Transverse colon (tissue), 4 donors: Measurements from ENCODE around the gene ACTR3. TPM values are rescaled to one million over a fixed set of nuclear protein-coding genes. Genes with fewer than 3 reads are reported as not detected.
"Not testable (repeated sequence)": the region's sequence is repeated elsewhere in the genome, so short reads cannot be mapped to it uniquely, and the experiment has no call there.

ENCODE experiments used
- DNase-seq: peaks from one replicate; pipeline ENCODE4 v3.0.0-alpha.2; 2019
- H3K27ac ChIP-seq, 4 donors: fragments of 200-600 bp; sonication (generic); 2 replicates each; pipeline ENCODE4 v1.5.1; 2016 to 2018; ENCODE audit warnings: inconsistent platforms in 4 of 4
- H3K27me3 ChIP-seq: fragments of 200-600 bp; sonication (generic); 2 replicates; pipeline ENCODE4 v1.5.1; 2017; ENCODE audit warnings: inconsistent platforms
- H3K36me3 ChIP-seq, 4 donors: fragments of 200-600 bp; sonication (generic); 2 replicates each; pipeline ENCODE4 v1.5.1; 2017 to 2019; ENCODE audit warnings: inconsistent platforms in 4 of 4
- H3K4me1 ChIP-seq, 4 donors: fragments of 200-600 bp; sonication (generic); 2 replicates each; pipeline ENCODE4 v1.5.1; 2017 to 2020; ENCODE audit warnings: inconsistent platforms in 4 of 4
- H3K4me3 ChIP-seq, 4 donors: fragments of 200-600 bp; sonication (generic); 1 replicate in 1 of 4; 2 replicates in 3 of 4; pipeline versions ENCODE4 v1.5.1 to v1.6.1; 2017 to 2019; ENCODE audit warnings: inconsistent platforms in 4 of 4
- H3K9me3 ChIP-seq, 2 donors: fragments of 200-600 bp; sonication (generic); 2 replicates each; pipeline ENCODE4 v1.5.1; 2017 to 2019; ENCODE audit warnings: inconsistent platforms in 2 of 2
- EP300 ChIP-seq: sonication (generic); formaldehyde crosslinking; IDR thresholded peaks from one replicate; pipeline ENCODE4 v1.6.1; 2017; ENCODE audit warnings: antibody characterized with exemption, low read depth
- POLR2A ChIP-seq: fragments of 450-650 bp; IDR thresholded peaks from one replicate; pipeline ENCODE4 v1.6.1; 2016; ENCODE audit warnings: antibody characterized with exemption, mild to moderate bottlenecking, moderate library complexity
- POLR2AphosphoS5 ChIP-seq, 3 donors: sonication (generic); formaldehyde crosslinking; IDR thresholded peaks; one replicate each; pipeline ENCODE4 v1.6.1; 2016; ENCODE audit warnings: antibody characterized with exemption in 3 of 3
- WGBS, 2 donors: methylation state at CpG; one replicate each; pipeline ENCODE4 v1.1.5; 2018; ENCODE audit warnings: low coverage in 1 of 2; 5-methylcytosine and 5-hydroxymethylcytosine counted together
- in situ Hi-C, 4 donors: fragments of 200-750 bp; cut with MboI; loops; one replicate each; pipeline versions ENCODE4 v1.15.0 to v1.15.1; 2017; ENCODE audit warnings: low sequenced_read_pairs in 3 of 4, low pct_ligation_motif_present in 1 of 4, low pct_unique_long_range_greater_than_20kb in 1 of 4
- intact Hi-C: fragments of 100-400 bp; cut with DNase I; formaldehyde crosslinking; loops from one replicate; pipeline ENCODE4 v1.15.1; 2023; ENCODE audit warnings: low total_unique reads
- total RNA-seq, 4 donors: library from RNA; depleted of rRNA; stranded (reverse); fragments of >200 nt; gene quantifications; one replicate each; pipeline ENCODE4 v1.1.0, GENCODE V29; 2016
- TF ChIP-seq, protein P1 (sequence below), 5 experiments: fragments of 200-600 bp in 3 of 5; fragments of 450-650 bp in 2 of 5; sonication (generic) in 3 of 5; IDR thresholded peaks; 1 replicate in 2 of 5; 2 replicates in 3 of 5; pipeline ENCODE4 v1.5.1; 2016 to 2017; ENCODE audit warnings: antibody characterized with exemption in 5 of 5, inconsistent platforms in 3 of 5, mild to moderate bottlenecking in 2 of 5, moderate library complexity in 1 of 5

Gene ACTR3
- total RNA-seq, 4 donors from 2014 or later = 68.8 to 143 (median 114) TPM

DNA sequence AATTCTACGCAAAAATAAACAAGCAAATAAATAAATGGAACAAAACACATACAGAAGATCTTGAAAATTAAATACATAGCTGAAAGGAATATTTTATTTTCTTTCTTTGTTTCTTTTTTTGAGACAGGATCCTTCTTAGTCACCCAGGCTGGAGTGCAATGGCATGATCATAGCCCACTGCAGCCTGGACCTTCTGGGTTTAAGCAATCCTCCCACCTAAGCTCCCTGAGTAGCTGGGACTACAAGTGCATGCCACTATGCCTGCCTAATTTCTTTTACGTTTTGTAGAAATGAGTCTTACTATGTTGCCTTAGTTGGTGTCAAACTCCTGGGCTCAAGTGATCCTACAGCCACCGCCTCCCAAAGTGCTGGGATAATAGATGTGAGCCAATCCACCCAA lies 44.6 kb upstream of the ACTR3 start:
- H3K27me3 ChIP-seq = no peaks in the 10 kb centered on the region
- no peak overlapping the region for H3K27ac ChIP-seq
- in situ Hi-C loops (no loop called here), intact Hi-C loops (no loop called here)
- 60 to 91% methylated on average over 3 of the region's 3 CpGs for WGBS, 2 donors
- TF ChIP-seq, protein P1, sequence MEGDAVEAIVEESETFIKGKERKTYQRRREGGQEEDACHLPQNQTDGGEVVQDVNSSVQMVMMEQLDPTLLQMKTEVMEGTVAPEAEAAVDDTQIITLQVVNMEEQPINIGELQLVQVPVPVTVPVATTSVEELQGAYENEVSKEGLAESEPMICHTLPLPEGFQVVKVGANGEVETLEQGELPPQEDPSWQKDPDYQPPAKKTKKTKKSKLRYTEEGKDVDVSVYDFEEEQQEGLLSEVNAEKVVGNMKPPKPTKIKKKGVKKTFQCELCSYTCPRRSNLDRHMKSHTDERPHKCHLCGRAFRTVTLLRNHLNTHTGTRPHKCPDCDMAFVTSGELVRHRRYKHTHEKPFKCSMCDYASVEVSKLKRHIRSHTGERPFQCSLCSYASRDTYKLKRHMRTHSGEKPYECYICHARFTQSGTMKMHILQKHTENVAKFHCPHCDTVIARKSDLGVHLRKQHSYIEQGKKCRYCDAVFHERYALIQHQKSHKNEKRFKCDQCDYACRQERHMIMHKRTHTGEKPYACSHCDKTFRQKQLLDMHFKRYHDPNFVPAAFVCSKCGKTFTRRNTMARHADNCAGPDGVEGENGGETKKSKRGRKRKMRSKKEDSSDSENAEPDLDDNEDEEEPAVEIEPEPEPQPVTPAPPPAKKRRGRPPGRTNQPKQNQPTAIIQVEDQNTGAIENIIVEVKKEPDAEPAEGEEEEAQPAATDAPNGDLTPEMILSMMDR (IDR thresholded peaks at IDR 0.05) = no peak
- TF ChIP-seq POLR2AphosphoS5 (IDR thresholded peaks at IDR 0.05) = no peak
- no peak for TF ChIP-seq POLR2A
- no peak for TF ChIP-seq EP300
- no peak overlapping the region for H3K4me3 ChIP-seq
- H3K4me1 ChIP-seq = no peaks in the 10 kb centered on the region
- no peak for DNase-seq
- H3K9me3 ChIP-seq = no peaks in the 10 kb centered on the region
- H3K36me3 ChIP-seq = no peaks in the 10 kb centered on the region

DNA sequence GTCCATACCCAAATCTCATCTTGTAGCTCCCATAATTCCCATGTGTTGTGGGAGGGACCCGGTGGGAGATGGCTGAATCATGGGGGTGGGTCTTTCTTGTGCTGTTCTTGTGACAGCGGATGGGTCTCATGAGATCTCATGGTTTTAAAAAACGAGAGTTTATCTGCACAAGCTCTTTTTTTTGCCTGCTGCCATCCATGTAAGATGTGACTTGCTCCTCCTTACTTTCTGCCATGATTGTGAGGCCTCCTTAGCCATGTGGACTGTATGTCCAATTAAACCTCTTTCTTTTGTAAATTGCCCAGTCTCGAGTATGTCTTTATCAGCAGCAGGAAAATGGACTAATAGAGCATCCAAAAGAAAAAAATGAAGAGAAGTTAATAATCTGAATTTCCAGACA lies 44.1 kb upstream of the ACTR3 start:
- DNase-seq, in situ Hi-C loops, H3K27me3 ChIP-seq, H3K4me3 ChIP-seq, H3K36me3 ChIP-seq, intact Hi-C loops, H3K9me3 ChIP-seq, H3K4me1 ChIP-seq, H3K27ac ChIP-seq: not testable (repeated sequence)
- WGBS, 2 donors = 85 to 89% methylated on average over 4 of the region's 4 CpGs

DNA sequence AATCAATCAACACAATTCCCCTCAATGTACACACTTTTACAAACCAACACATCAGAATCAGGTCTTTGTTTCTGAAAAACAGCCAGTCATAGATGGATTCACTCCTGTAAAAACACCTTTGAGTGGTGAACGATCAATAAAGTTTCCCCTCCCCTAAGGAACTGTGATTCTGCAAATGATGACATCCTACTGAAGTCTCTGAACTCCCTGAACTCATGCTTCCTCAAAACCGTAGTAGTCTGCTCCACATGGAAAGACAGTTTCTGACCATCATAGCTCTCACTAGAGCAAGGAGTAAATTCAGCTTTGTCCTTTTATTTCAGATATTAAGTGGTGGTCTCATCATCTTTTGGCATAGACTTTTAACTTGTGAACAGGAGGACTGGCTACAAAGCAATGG lies 43.5 kb upstream of the ACTR3 start:
- Histone ChIP-seq H3K4me3 (no peak overlapping the region), H3K9me3 (no peaks in the 10 kb centered on the region), H3K4me1 (no peaks in the 10 kb centered on the region), H3K36me3 (no peaks in the 10 kb centered on the region), H3K27me3 (no peaks in the 10 kb centered on the region), H3K27ac (no peak overlapping the region)
- 61% methylated on average over 2 of the region's 2 CpGs; no CpG with 5 or more reads in 1 of the 2 donors for WGBS, 2 donors
- no peak for DNase-seq
- intact Hi-C loops (no loop called here), in situ Hi-C loops (no loop called here)
- TF ChIP-seq POLR2A (no peak), EP300 (no peak), POLR2AphosphoS5 (IDR thresholded peaks at IDR 0.05) (no peak)
- TF ChIP-seq, protein P1 (IDR thresholded peaks at IDR 0.05) = no peak

DNA sequence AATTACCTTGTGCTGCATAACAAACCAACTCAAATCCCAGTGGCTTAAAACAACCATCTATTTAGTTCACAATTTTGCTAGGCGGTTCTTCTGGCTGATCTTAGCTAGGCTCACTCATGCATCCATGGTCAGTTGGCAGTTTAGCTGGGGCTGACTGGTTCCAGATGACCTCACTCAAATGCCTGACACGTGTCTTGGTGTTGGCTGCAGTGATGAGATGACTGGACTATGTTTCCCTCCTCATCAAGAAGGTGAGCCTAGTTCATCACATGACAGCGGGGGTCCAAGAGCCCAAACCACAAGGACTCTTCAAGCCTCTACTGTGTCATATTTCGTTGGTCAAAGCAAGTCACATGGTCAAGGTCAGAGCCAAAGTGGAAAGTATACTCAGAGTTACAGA lies 42.7 kb upstream of the ACTR3 start:
- H3K4me3 ChIP-seq = no peak overlapping the region
- no peak for DNase-seq
- H3K27me3 ChIP-seq = no peaks in the 10 kb centered on the region
- H3K36me3 ChIP-seq = no peaks in the 10 kb centered on the region
- in situ Hi-C loops = no loop called here
- TF ChIP-seq, protein P1 (IDR thresholded peaks at IDR 0.05) = no peak
- no peaks in the 10 kb centered on the region for H3K9me3 ChIP-seq
- intact Hi-C loops = no loop called here
- H3K4me1 ChIP-seq = no peaks in the 10 kb centered on the region
- H3K27ac ChIP-seq = no peak overlapping the region
- 85% methylated on average over 2 to 4 of the region's 4 CpGs for WGBS, 2 donors

DNA sequence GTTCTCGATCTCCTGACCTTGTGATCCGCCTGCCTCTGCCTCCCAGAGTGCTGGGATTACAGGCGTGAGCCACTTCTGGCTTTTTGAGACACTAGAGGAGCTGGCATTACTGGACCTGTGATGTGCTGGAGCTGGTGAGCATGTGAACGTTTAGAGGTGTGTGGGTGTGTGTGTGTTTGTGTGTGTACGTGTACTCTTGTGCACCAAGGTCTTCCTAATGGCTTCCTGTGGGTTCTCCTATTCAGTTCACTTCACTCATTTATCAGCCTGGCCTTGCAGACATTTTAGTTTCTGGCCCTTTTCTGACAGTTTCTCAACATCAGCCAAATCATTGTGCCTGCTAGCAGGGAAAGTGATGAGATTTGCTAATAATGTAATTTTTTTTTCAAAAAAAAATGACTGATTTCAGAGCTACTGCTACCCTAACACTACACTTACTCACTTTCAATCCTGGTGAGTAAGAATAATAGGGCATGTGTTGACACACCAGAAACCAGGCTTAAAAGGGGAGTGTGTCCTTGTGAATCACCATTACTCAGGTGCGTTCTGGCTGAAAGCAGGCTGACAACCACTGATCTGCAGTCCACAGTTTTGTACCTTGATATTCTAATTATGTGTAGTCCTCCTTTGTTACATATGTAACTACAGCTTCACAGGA lies 41.0 kb upstream of the ACTR3 start:
- WGBS, 2 donors = 79% methylated on average over 6 of the region's 6 CpGs; no CpG with 5 or more reads in 1 of the 2 donors
- no peak for DNase-seq
- H3K4me3 ChIP-seq = no peak overlapping the region
- H3K27ac ChIP-seq = no peak overlapping the region
- intact Hi-C loops = no loop called here
- TF ChIP-seq POLR2A (no peak), EP300 (no peak), POLR2AphosphoS5 (IDR thresholded peaks at IDR 0.05) (no peak)
- TF ChIP-seq, protein P1 (IDR thresholded peaks at IDR 0.05) = no peak
- H3K36me3 ChIP-seq = no peaks in the 10 kb centered on the region
- H3K4me1 ChIP-seq = no peaks in the 10 kb centered on the region
- no peaks in the 10 kb centered on the region for H3K27me3 ChIP-seq
- in situ Hi-C loops = no loop called here
- H3K9me3 ChIP-seq = no peaks in the 10 kb centered on the region
